DND-41 (cell line): ENCODE data around the gene CSNK1G1.

Source experiments
- ATAC-seq: fragments of 200-7000 bp; cut with Tn5 transposase; 3 replicates; pipeline ENCODE4 v1.9.1; 2021; ENCODE audit warnings: low read depth; ENCODE audit not compliant: insufficient read depth
- DNase-seq: peaks from one replicate; pipeline ENCODE4 v3.0.0-alpha.2; 2020
- H2AFZ ChIP-seq: 2 replicates; pipeline ENCODE4 v1.6.0; 2012; ENCODE audit warnings: low read depth, low read length
- H3K27ac ChIP-seq: 2 replicates; pipeline ENCODE4 v1.5.1; 2012; ENCODE audit warnings: low read length, inconsistent platforms
- H3K27me3 ChIP-seq: fragments of 200-600 bp; sonication (generic); 2 replicates; pipeline ENCODE4 v1.6.0; 2012; ENCODE audit warnings: low read length, mild to moderate bottlenecking, inconsistent platforms; ENCODE audit not compliant: insufficient read depth, poor library complexity
- H3K36me3 ChIP-seq: 2 replicates; pipeline ENCODE4 v1.5.1; 2012; ENCODE audit warnings: low read length, inconsistent platforms; ENCODE audit not compliant: insufficient read depth
- H3K4me1 ChIP-seq: 2 replicates; pipeline ENCODE4 v1.5.1; 2012; ENCODE audit warnings: mild to moderate bottlenecking, low read length; ENCODE audit not compliant: insufficient read depth
- H3K4me2 ChIP-seq: 2 replicates; pipeline ENCODE4 v1.6.0; 2012; ENCODE audit warnings: mild to moderate bottlenecking, moderate library complexity, low read length, inconsistent platforms; ENCODE audit not compliant: insufficient read depth
- H3K4me3 ChIP-seq, 2 experiments: fragments of 200-600 bp in 1 of 2; shearing (Covaris generic) in 1 of 2; 2 replicates each; pipeline ENCODE4 v1.5.1; 2012 to 2016; ENCODE audit warnings: inconsistent platforms in 2 of 2, low read length in 2 of 2, mild to moderate bottlenecking in 2 of 2, low read depth in 1 of 2, moderate library complexity in 1 of 2
- H3K79me2 ChIP-seq: 2 replicates; pipeline ENCODE4 v1.6.0; 2012; ENCODE audit warnings: low read length, inconsistent platforms; ENCODE audit not compliant: insufficient read depth
- H3K9ac ChIP-seq: 2 replicates; pipeline ENCODE4 v1.6.0; 2012; ENCODE audit warnings: low read depth, mild to moderate bottlenecking, inconsistent platforms, low read length, moderate library complexity
- H3K9me3 ChIP-seq: 2 replicates; pipeline ENCODE4 v1.5.1; 2012; ENCODE audit warnings: low read length, moderate library complexity, mild to moderate bottlenecking, inconsistent platforms; ENCODE audit not compliant: insufficient read depth, severe bottlenecking
- H4K20me1 ChIP-seq: 2 replicates; pipeline ENCODE4 v1.6.0; 2012; ENCODE audit warnings: low read length; ENCODE audit not compliant: insufficient read depth
- CTCF ChIP-seq: IDR thresholded peaks from 2 replicates; pipeline ENCODE4 v1.5.1; 2012; ENCODE audit warnings: borderline replicate concordance, low read length, moderate library complexity, mild to moderate bottlenecking; ENCODE audit not compliant: poor library complexity, severe bottlenecking; ENCODE audit errors: extremely low read depth
- EZH2 ChIP-seq: IDR thresholded peaks from 3 replicates; pipeline ENCODE4 v1.6.1; 2012; ENCODE audit warnings: borderline replicate concordance, low read depth, mild to moderate bottlenecking, moderate library complexity, low read length, inconsistent platforms; ENCODE audit not compliant: severe bottlenecking

CSNK1G1 gene

GRCh38 chr15:64251121-64251520, 104.9 kb downstream of the CSNK1G1 start:
- H3K4me2 ChIP-seq: no peak overlapping the region
- H3K4me1 ChIP-seq: no peaks in the 10 kb centered on the region
- ATAC-seq (no peak), DNase-seq (no peak)
- no peaks in the 10 kb centered on the region for H3K79me2 ChIP-seq
- no peak overlapping the region for H3K4me3 ChIP-seq
- H3K36me3 ChIP-seq: peaks cover 3% of the 10 kb centered on the region; the same call in 1 of the 2 replicates
- no peak overlapping the region for H3K9ac ChIP-seq
- H3K27me3 ChIP-seq: no peaks in the 10 kb centered on the region
- H3K27ac ChIP-seq: no peak overlapping the region
- no peaks in the 10 kb centered on the region for H3K9me3 ChIP-seq
- no peaks in the 10 kb centered on the region for H4K20me1 ChIP-seq
- no peak overlapping the region for H2AFZ ChIP-seq
- TF ChIP-seq EZH2 (no peak), CTCF (no peak)

GRCh38 chr15:64249883-64250575, 105.9 kb downstream of the CSNK1G1 start:
- DNase-seq (no peak), ATAC-seq (no peak)
- no peak for TF ChIP-seq EZH2
- TF ChIP-seq CTCF: no peak
- Histone ChIP-seq H3K27me3 (no peaks in the 10 kb centered on the region), H3K4me2 (no peak overlapping the region), H3K27ac (no peak overlapping the region), H3K9me3 (no peaks in the 10 kb centered on the region), H2AFZ (no peak overlapping the region), H4K20me1 (no peaks in the 10 kb centered on the region), H3K79me2 (no peaks in the 10 kb centered on the region), H3K9ac (no peak overlapping the region), H3K4me1 (no peaks in the 10 kb centered on the region), H3K36me3 (peaks cover 3% of the 10 kb centered on the region; the same call in 1 of the 2 replicates), H3K4me3 (no peak overlapping the region)

GRCh38 chr15:64249406-64249805, 106.6 kb downstream of the CSNK1G1 start:
- H3K4me1 ChIP-seq: no peaks in the 10 kb centered on the region

More at GRCh38 chr15:64249406-64249805, 106.6 kb downstream of the CSNK1G1 start:
- no peak overlapping the region for H3K27ac ChIP-seq
- no peak overlapping the region for H2AFZ ChIP-seq
- H3K9ac ChIP-seq: no peak overlapping the region
- H3K9me3 ChIP-seq: no peaks in the 10 kb centered on the region
- no peaks in the 10 kb centered on the region for H3K27me3 ChIP-seq
- H3K36me3 ChIP-seq: peaks cover 3% of the 10 kb centered on the region; the same call in 1 of the 2 replicates
- no peaks in the 10 kb centered on the region for H4K20me1 ChIP-seq
- no peaks in the 10 kb centered on the region for H3K79me2 ChIP-seq
- ATAC-seq (no peak), DNase-seq (no peak)
- no peak overlapping the region for H3K4me3 ChIP-seq
- no peak overlapping the region for H3K4me2 ChIP-seq
- TF ChIP-seq EZH2 (no peak), CTCF (no peak)
